ENCODE results near the gene ANKRD62.

GRCh38 chr18:12159446-12159845 is 65.8 kb downstream of the ANKRD62 start:
- TF ChIP-seq CTCF (tag by site-specific recombination; IDR thresholded peaks at IDR 0.05) (no peak), ELK4 (IDR thresholded peaks at IDR 0.05; ENCODE audit: borderline replicate concordance, low read depth, low read length) (no peak), ATF2 (tag by site-specific recombination; IDR thresholded peaks at IDR 0.05; ENCODE audit: low read depth) (no peak), ZNF621 (tag by site-specific recombination; IDR thresholded peaks at IDR 0.05) (no peak), ZNF274 (IDR thresholded peaks at IDR 0.05; ENCODE audit: low read length) (no peak), ZNF274 (tag by site-specific recombination; IDR thresholded peaks at IDR 0.05; ENCODE audit: borderline replicate concordance) (no peak), ZNF626 (tag by site-specific recombination; IDR thresholded peaks at IDR 0.05) (no peak), MYNN (tag by site-specific recombination; IDR thresholded peaks at IDR 0.05; ENCODE audit: borderline replicate concordance) (no peak), ZNF449 (tag by site-specific recombination; IDR thresholded peaks at IDR 0.05) (no peak), ZNF558 (tag by site-specific recombination; IDR thresholded peaks at IDR 0.05) (no peak), REST (tag by site-specific recombination; IDR thresholded peaks at IDR 0.05) (no peak), RBAK (tag by site-specific recombination; IDR thresholded peaks at IDR 0.05) (no peak)

Data from HEK293 (cell line).